ENCODE results near the gene ZC3HAV1L. TPM values are rescaled to one million over a fixed set of nuclear protein-coding genes. Genes with fewer than 3 reads are reported as not detected.
A peak's percentile ranks its signal among the peaks of the same experiment; 100 is the strongest.

ZC3HAV1L gene
- total and polyA plus RNA-seq, 2 experiments from 2014 or later: 9.8 to 10.9 TPM

- Histone ChIP-seq H4K20me1 (ENCODE audit: insufficient read depth) (no peaks in the 10 kb centered on the region), H3K9me3 (ENCODE audit: low read depth) (no peaks in the 10 kb centered on the region), H3K27ac (no peak overlapping the region), H3K9ac (no peak overlapping the region), H2AFZ (no peak overlapping the region), H3K4me1 (ENCODE audit: insufficient read depth) (peaks cover 6% of the 10 kb centered on the region), H3K36me3 (ENCODE audit: low read depth) (peaks cover 27% of the 10 kb centered on the region), H3K4me2 (ENCODE audit: unreplicated experiment) (no peak overlapping the region), H3K9me2 (ENCODE audit: insufficient read depth) (no peaks in the 10 kb centered on the region), H3K79me2 (ENCODE audit: insufficient read depth) (no peaks in the 10 kb centered on the region), H3K27me3 (replicated peaks; ENCODE audit: insufficient read depth) (no peaks in the 10 kb centered on the region), H3F3A (ENCODE audit: insufficient read depth) (no peaks in the 10 kb centered on the region; the same call in 1 of the 2 replicates), H3K4me3 (no peak overlapping the region)
- TF ChIP-seq EZH2phosphoT487 (IDR thresholded peaks at IDR 0.05; ENCODE audit: insufficient read depth, low read depth) (no peak), EZH2 (IDR thresholded peaks at IDR 0.05; ENCODE audit: insufficient read depth, poor library complexity, severe bottlenecking) (no peak)
- in situ Hi-C loops (cut with MboI): loop anchor here (25.0 kb wide), 1 partner anchor 189 kb away; no protein-coding TSS in a partner anchor
- WGBS, 2 experiments (ENCODE audit: low coverage in 1 of 2, low lambda C conversion rate in 2 of 2, missing lambda C conversion rate in 2 of 2): 89 to 91% methylated on average over 11 of the region's 11 CpGs
- DNase-seq: no peak
Observed at GRCh38 chr7:139075871-139076686, 40.2 kb upstream of the ZC3HAV1L start.

GRCh38 chr7:139075031-139075652 lies 39.3 kb upstream of the ZC3HAV1L start:
- Histone ChIP-seq H3K4me2 (ENCODE audit: unreplicated experiment) (no peak overlapping the region), H3K9me2 (ENCODE audit: insufficient read depth) (no peaks in the 10 kb centered on the region), H3K27me3 (replicated peaks; ENCODE audit: insufficient read depth) (no peaks in the 10 kb centered on the region), H4K20me1 (ENCODE audit: insufficient read depth) (no peaks in the 10 kb centered on the region), H3K27ac (peak overlapping the region; percentile 45), H3K79me2 (ENCODE audit: insufficient read depth) (no peaks in the 10 kb centered on the region), H3K36me3 (ENCODE audit: low read depth) (peaks cover 31% of the 10 kb centered on the region), H3K4me1 (ENCODE audit: insufficient read depth) (peaks cover 6% of the 10 kb centered on the region), H3K4me3 (no peak overlapping the region), H3K9ac (peak overlapping the region; percentile 43; the same call in 1 of the 2 replicates), H3F3A (ENCODE audit: insufficient read depth) (no peaks in the 10 kb centered on the region; the same call in 1 of the 2 replicates), H2AFZ (peak overlapping the region; percentile 67), H3K9me3 (ENCODE audit: low read depth) (no peaks in the 10 kb centered on the region)
- in situ Hi-C loops (cut with MboI): loop anchor here (25.0 kb wide), 1 partner anchor 188 kb away; no protein-coding TSS in a partner anchor
- peak; percentile 88 for DNase-seq
- WGBS, 2 experiments (ENCODE audit: low coverage in 1 of 2, low lambda C conversion rate in 2 of 2, missing lambda C conversion rate in 2 of 2): 28 to 34% methylated on average over 9 of the region's 9 CpGs
- TF ChIP-seq EZH2 (IDR thresholded peaks at IDR 0.05; ENCODE audit: insufficient read depth, poor library complexity, severe bottlenecking): no peak
- TF ChIP-seq EZH2phosphoT487 (IDR thresholded peaks at IDR 0.05; ENCODE audit: insufficient read depth, low read depth): no peak

DNA sequence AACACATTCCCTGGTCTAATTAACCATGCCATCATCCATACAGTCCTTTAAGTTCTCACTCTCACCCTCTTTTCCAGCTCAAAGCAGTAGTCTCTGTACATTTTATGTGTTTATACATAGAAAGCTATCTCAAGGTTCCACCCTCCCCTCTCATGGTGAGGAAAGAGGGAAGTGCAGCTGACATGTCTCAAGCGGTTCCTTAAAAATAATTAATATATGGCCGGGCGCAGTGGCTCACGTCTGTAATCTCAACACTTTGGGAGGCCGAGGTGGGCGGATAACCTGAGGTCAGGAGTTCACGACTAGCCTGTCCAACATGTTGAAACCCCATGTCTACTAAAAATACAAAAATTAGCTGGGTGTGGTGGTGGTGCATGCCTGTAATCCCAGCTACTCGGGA lies 37.0 kb upstream of the ZC3HAV1L start:
- Histone ChIP-seq H3K36me3 (ENCODE audit: low read depth) (peaks cover 31% of the 10 kb centered on the region), H3K4me1 (ENCODE audit: insufficient read depth) (peaks cover 3% of the 10 kb centered on the region)
- in situ Hi-C loops (cut with MboI): no loop called here

GRCh38 chr7:139071680-139072079 lies 35.8 kb upstream of the ZC3HAV1L start:
- Histone ChIP-seq H3F3A (ENCODE audit: insufficient read depth) (no peaks in the 10 kb centered on the region; the same call in 1 of the 2 replicates), H4K20me1 (ENCODE audit: insufficient read depth) (no peaks in the 10 kb centered on the region), H3K79me2 (ENCODE audit: insufficient read depth) (no peaks in the 10 kb centered on the region), H3K9me2 (ENCODE audit: insufficient read depth) (no peaks in the 10 kb centered on the region), H3K27ac (no peak overlapping the region), H3K9me3 (ENCODE audit: low read depth) (no peaks in the 10 kb centered on the region), H3K4me1 (ENCODE audit: insufficient read depth) (peaks cover 3% of the 10 kb centered on the region), H3K36me3 (ENCODE audit: low read depth) (peaks cover 26% of the 10 kb centered on the region), H3K27me3 (replicated peaks; ENCODE audit: insufficient read depth) (no peaks in the 10 kb centered on the region), H3K9ac (no peak overlapping the region), H2AFZ (no peak overlapping the region), H3K4me2 (ENCODE audit: unreplicated experiment) (no peak overlapping the region), H3K4me3 (no peak overlapping the region)
- 86 to 89% methylated on average over 3 of the region's 3 CpGs for WGBS, 2 experiments (ENCODE audit: low coverage in 1 of 2, low lambda C conversion rate in 2 of 2, missing lambda C conversion rate in 2 of 2)
- DNase-seq: no peak
- no peak for TF ChIP-seq EZH2 (IDR thresholded peaks at IDR 0.05; ENCODE audit: insufficient read depth, poor library complexity, severe bottlenecking)
- no peak for TF ChIP-seq EZH2phosphoT487 (IDR thresholded peaks at IDR 0.05; ENCODE audit: insufficient read depth, low read depth)
- in situ Hi-C loops (cut with MboI): no loop called here

More for the DNA sequence above, 37.0 kb upstream of the ZC3HAV1L start:
- WGBS, 2 experiments (ENCODE audit: low coverage in 1 of 2, low lambda C conversion rate in 2 of 2, missing lambda C conversion rate in 2 of 2): 92 to 95% methylated on average over 8 of the region's 8 CpGs
- no peaks in the 10 kb centered on the region for H4K20me1 ChIP-seq (ENCODE audit: insufficient read depth)
- no peak overlapping the region for H2AFZ ChIP-seq
- H3K9me3 ChIP-seq (ENCODE audit: low read depth): no peaks in the 10 kb centered on the region
- H3K9ac ChIP-seq: no peak overlapping the region
- H3K27ac ChIP-seq: no peak overlapping the region
- no peaks in the 10 kb centered on the region for H3K27me3 ChIP-seq (replicated peaks; ENCODE audit: insufficient read depth)
- no peak overlapping the region for H3K4me3 ChIP-seq
- H3K79me2 ChIP-seq (ENCODE audit: insufficient read depth): no peaks in the 10 kb centered on the region
- no peak for DNase-seq
- no peak overlapping the region for H3K4me2 ChIP-seq (ENCODE audit: unreplicated experiment)
- no peaks in the 10 kb centered on the region for H3K9me2 ChIP-seq (ENCODE audit: insufficient read depth)
- no peaks in the 10 kb centered on the region; the same call in 1 of the 2 replicates for H3F3A ChIP-seq (ENCODE audit: insufficient read depth)
- TF ChIP-seq EZH2 (IDR thresholded peaks at IDR 0.05; ENCODE audit: insufficient read depth, poor library complexity, severe bottlenecking): no peak
- no peak for TF ChIP-seq EZH2phosphoT487 (IDR thresholded peaks at IDR 0.05; ENCODE audit: insufficient read depth, low read depth)
